HG03066 (cell line): ENCODE data around the gene MYO7B.

Source experiments
- ATAC-seq: cut with Tn5 transposase; IDR thresholded peaks from one replicate; pipeline ENCODE4 v1.9.1; 2021; ENCODE audit warnings: low read depth; ENCODE audit not compliant: unreplicated experiment

The MYO7B gene

GRCh38 chr2:127671557-127672302, 136.2 kb downstream of the MYO7B start:
- ATAC-seq: no peak

GRCh38 chr2:127672341-127673224, 137.1 kb downstream of the MYO7B start:
- ATAC-seq: no peak

GRCh38 chr2:127673291-127674069, 138.0 kb downstream of the MYO7B start:
- ATAC-seq: no peak

GRCh38 chr2:127674241-127675209, 139.0 kb downstream of the MYO7B start:
- ATAC-seq: no peak

- no peak for ATAC-seq
Measured at GRCh38 chr2:127675331-127676261, 140.1 kb downstream of the MYO7B start, which contains the start of gene LIMS2. TSS of gene LIMS2 (minus strand) at chr2:127675530. CDS start at chr2:127675024, 506 bp downstream.

GRCh38 chr2:127676906-127677305, 141.4 kb downstream of the MYO7B start:
- no peak for ATAC-seq

- no peak for ATAC-seq
Measured at GRCh38 chr2:127678531-127678930, 143.0 kb downstream of the MYO7B start.

- ATAC-seq: no peak
Measured at GRCh38 chr2:127678991-127679390, 143.5 kb downstream of the MYO7B start.

GRCh38 chr2:127679680-127680361, 144.3 kb downstream of the MYO7B start:
- no peak for ATAC-seq

- ATAC-seq: no peak
Measured at GRCh38 chr2:127680706-127681287, 145.3 kb downstream of the MYO7B start.

GRCh38 chr2:127681288-127681804, 145.9 kb downstream of the MYO7B start:
- ATAC-seq: no peak

GRCh38 chr2:127681976-127682857, 146.7 kb downstream of the MYO7B start:
- no peak for ATAC-seq

GRCh38 chr2:127683056-127683455, 147.6 kb downstream of the MYO7B start:
- ATAC-seq: no peak

GRCh38 chr2:127683757-127684156, 148.3 kb downstream of the MYO7B start:
- ATAC-seq: no peak

- ATAC-seq: no peak
Measured at GRCh38 chr2:127685410-127686080, 150.1 kb downstream of the MYO7B start.
